ENCODE data around the gene IGSF11. TPM values are rescaled to one million over a fixed set of nuclear protein-coding genes. Genes with fewer than 3 reads are reported as not detected.

Gene IGSF11
- total and polyA plus RNA-seq, 4 donors = 0.02 to 0.17 TPM; not detected in 2

DNA sequence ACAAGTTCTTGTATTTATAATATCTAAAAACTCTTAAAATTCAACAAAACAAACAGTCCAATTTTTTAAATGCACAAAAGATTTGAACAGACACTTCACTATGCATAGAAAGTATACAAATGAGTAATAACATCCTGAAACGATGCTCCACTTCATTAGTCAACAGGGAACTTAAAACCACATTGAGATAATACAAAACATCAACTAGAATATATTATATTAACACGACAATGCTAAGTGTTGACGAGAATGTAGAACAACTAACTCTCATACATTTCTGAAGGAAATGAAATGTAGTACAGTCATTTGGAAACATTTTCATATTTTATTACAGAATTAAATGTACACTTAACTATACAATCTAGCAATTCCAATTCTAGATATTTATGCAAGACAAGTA, 93.4 kb downstream of the IGSF11 start:
- no peak for DNase-seq (ENCODE audit: low spot score)
- Histone ChIP-seq H3K4me3 (ENCODE audit: low read depth in 1 of 3, low read length in 3 of 3) (no peak overlapping the region), H3K27me3 (ENCODE audit: control insufficient read depth in 4 of 4, insufficient read depth in 4 of 4, low read length in 3 of 4) (peaks cover 0 to under 1% (median 0%) of the 10 kb centered on the region in 4 donors), H3K27ac (ENCODE audit: low read depth in 1 of 2, low read length in 2 of 2) (no peak overlapping the region), H3K9ac (ENCODE audit: low read depth in 1 of 2, low read length in 2 of 2) (no peak overlapping the region), H3K4me1 (ENCODE audit: control insufficient read depth in 4 of 4, insufficient read depth in 4 of 4, low read length in 3 of 4) (no peaks in the 10 kb centered on the region), H3K36me3 (ENCODE audit: control insufficient read depth in 4 of 4, insufficient read depth in 3 of 4, low read depth in 1 of 4, low read length in 3 of 4) (no peaks in the 10 kb centered on the region), H3K9me3 (ENCODE audit: control insufficient read depth in 4 of 4, low read length in 3 of 4) (no peaks in the 10 kb centered on the region)
- no peak for TF ChIP-seq EGR1 (IDR thresholded peaks at IDR 0.05; ENCODE audit: low read depth in 2 of 2)
- no peak for TF ChIP-seq RXRA (IDR thresholded peaks at IDR 0.05)
- TF ChIP-seq TAF1 (conservative IDR thresholded peaks at IDR 0.05) = no peak
- TF ChIP-seq, protein P1, sequence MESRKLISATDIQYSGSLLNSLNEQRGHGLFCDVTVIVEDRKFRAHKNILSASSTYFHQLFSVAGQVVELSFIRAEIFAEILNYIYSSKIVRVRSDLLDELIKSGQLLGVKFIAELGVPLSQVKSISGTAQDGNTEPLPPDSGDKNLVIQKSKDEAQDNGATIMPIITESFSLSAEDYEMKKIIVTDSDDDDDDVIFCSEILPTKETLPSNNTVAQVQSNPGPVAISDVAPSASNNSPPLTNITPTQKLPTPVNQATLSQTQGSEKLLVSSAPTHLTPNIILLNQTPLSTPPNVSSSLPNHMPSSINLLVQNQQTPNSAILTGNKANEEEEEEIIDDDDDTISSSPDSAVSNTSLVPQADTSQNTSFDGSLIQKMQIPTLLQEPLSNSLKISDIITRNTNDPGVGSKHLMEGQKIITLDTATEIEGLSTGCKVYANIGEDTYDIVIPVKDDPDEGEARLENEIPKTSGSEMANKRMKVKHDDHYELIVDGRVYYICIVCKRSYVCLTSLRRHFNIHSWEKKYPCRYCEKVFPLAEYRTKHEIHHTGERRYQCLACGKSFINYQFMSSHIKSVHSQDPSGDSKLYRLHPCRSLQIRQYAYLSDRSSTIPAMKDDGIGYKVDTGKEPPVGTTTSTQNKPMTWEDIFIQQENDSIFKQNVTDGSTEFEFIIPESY (IDR thresholded peaks at IDR 0.05) = no peak
- TF ChIP-seq HNF4A (conservative IDR thresholded peaks at IDR 0.05) = no peak
- no peak for TF ChIP-seq CTCF (IDR thresholded peaks at IDR 0.05; ENCODE audit: low read depth, low read length, missing input control)
- no peak for TF ChIP-seq FOXA2 (IDR thresholded peaks at IDR 0.05)
- no peak for TF ChIP-seq YY1 (IDR thresholded peaks at IDR 0.05)
- TF ChIP-seq RAD21 (IDR thresholded peaks at IDR 0.05) = no peak
- TF ChIP-seq HNF4G (IDR thresholded peaks at IDR 0.05) = no peak
- TF ChIP-seq, protein P2, sequence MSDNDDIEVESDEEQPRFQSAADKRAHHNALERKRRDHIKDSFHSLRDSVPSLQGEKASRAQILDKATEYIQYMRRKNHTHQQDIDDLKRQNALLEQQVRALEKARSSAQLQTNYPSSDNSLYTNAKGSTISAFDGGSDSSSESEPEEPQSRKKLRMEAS (IDR thresholded peaks at IDR 0.05) = no peak
- TF ChIP-seq GABPA (IDR thresholded peaks at IDR 0.05 in 1 of 2, conservative IDR thresholded peaks at IDR 0.05 in 1 of 2) = no peak
- TF ChIP-seq SP1 (IDR thresholded peaks at IDR 0.05) = no peak
- TF ChIP-seq, protein P3, sequence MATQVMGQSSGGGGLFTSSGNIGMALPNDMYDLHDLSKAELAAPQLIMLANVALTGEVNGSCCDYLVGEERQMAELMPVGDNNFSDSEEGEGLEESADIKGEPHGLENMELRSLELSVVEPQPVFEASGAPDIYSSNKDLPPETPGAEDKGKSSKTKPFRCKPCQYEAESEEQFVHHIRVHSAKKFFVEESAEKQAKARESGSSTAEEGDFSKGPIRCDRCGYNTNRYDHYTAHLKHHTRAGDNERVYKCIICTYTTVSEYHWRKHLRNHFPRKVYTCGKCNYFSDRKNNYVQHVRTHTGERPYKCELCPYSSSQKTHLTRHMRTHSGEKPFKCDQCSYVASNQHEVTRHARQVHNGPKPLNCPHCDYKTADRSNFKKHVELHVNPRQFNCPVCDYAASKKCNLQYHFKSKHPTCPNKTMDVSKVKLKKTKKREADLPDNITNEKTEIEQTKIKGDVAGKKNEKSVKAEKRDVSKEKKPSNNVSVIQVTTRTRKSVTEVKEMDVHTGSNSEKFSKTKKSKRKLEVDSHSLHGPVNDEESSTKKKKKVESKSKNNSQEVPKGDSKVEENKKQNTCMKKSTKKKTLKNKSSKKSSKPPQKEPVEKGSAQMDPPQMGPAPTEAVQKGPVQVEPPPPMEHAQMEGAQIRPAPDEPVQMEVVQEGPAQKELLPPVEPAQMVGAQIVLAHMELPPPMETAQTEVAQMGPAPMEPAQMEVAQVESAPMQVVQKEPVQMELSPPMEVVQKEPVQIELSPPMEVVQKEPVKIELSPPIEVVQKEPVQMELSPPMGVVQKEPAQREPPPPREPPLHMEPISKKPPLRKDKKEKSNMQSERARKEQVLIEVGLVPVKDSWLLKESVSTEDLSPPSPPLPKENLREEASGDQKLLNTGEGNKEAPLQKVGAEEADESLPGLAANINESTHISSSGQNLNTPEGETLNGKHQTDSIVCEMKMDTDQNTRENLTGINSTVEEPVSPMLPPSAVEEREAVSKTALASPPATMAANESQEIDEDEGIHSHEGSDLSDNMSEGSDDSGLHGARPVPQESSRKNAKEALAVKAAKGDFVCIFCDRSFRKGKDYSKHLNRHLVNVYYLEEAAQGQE (IDR thresholded peaks at IDR 0.05) = no peak
- no peak for TF ChIP-seq FOXA1 (IDR thresholded peaks at IDR 0.05)
- TF ChIP-seq JUND (IDR thresholded peaks at IDR 0.05) = no peak
- TF ChIP-seq, protein P4, sequence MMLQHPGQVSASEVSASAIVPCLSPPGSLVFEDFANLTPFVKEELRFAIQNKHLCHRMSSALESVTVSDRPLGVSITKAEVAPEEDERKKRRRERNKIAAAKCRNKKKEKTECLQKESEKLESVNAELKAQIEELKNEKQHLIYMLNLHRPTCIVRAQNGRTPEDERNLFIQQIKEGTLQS (IDR thresholded peaks at IDR 0.05) = no peak
- no peak for TF ChIP-seq NR2F2 (IDR thresholded peaks at IDR 0.05)
- 70% methylated on average over 3 of the region's 3 CpGs for WGBS
